Breast epithelium (tissue), 4 donors: ENCODE measurements around the gene GGTA1. TPM values are rescaled to one million over a fixed set of nuclear protein-coding genes. Genes with fewer than 3 reads are reported as not detected.

ENCODE experiments used
- DNase-seq, 2 donors: peaks; one replicate each; pipeline ENCODE4 v3.0.0-alpha.2; 2019; ENCODE audit warnings: low spot score in 2 of 2
- H3K27ac ChIP-seq, 2 donors: fragments of 200-600 bp; sonication (generic) in 1 of 2; one replicate each; pipeline ENCODE4 v1.5.1; 2016 to 2019; ENCODE audit warnings: mild to moderate bottlenecking in 1 of 2
- H3K27me3 ChIP-seq, 2 donors: fragments of 200-600 bp; sonication (generic) in 1 of 2; one replicate each; pipeline versions ENCODE4 v1.5.1 to v1.6.0; 2017 to 2019; ENCODE audit warnings: control low read depth in 1 of 2, mild to moderate bottlenecking in 1 of 2
- H3K36me3 ChIP-seq: fragments of 200-600 bp; one replicate; pipeline ENCODE4 v1.5.1; 2019
- H3K4me1 ChIP-seq, 2 donors: fragments of 200-600 bp; sonication (generic); one replicate each; pipeline ENCODE4 v1.5.1; 2016 to 2019; ENCODE audit warnings: control low read depth in 1 of 2
- H3K4me3 ChIP-seq, 3 donors: fragments of 200-600 bp; sonication (generic); 1 replicate in 2 of 3; 2 replicates in 1 of 3; pipeline ENCODE4 v1.5.1; 2016 to 2019; ENCODE audit warnings: mild to moderate bottlenecking in 3 of 3, moderate library complexity in 2 of 3
- H3K9me3 ChIP-seq, 2 donors: fragments of 200-600 bp; sonication (generic) in 1 of 2; one replicate each; pipeline ENCODE4 v1.5.1; 2016 to 2019; ENCODE audit warnings: control low read depth in 1 of 2
- POLR2A ChIP-seq: fragments of 450-650 bp; IDR thresholded peaks from one replicate; pipeline ENCODE4 v1.6.1; 2016; ENCODE audit warnings: antibody characterized with exemption, mild to moderate bottlenecking, moderate library complexity
- POLR2AphosphoS5 ChIP-seq, 3 donors: sonication (generic); formaldehyde crosslinking; IDR thresholded peaks; one replicate each; pipeline ENCODE4 v1.6.1; 2017; ENCODE audit warnings: antibody characterized with exemption in 3 of 3
- intact Hi-C: fragments of 100-400 bp; cut with DNase I; formaldehyde crosslinking; loops from one replicate; pipeline ENCODE4 v1.15.1; 2023; ENCODE audit warnings: low total_unique reads
- total RNA-seq, 3 donors: library from RNA; depleted of rRNA; stranded (reverse); fragments of >200 nt; gene quantifications; one replicate each; pipeline ENCODE4 v1.1.0, GENCODE V29; 2016
- TF ChIP-seq, protein P1 (sequence below), 3 donors: fragments of 450-650 bp; IDR thresholded peaks; one replicate each; pipeline ENCODE4 v1.5.1; 2016 to 2017; ENCODE audit warnings: antibody characterized with exemption in 3 of 3, mild to moderate bottlenecking in 3 of 3, moderate library complexity in 3 of 3

Gene GGTA1
- total RNA-seq, 3 donors from 2014 or later: 6.2 to 29.6 (median 11.4) TPM

DNA sequence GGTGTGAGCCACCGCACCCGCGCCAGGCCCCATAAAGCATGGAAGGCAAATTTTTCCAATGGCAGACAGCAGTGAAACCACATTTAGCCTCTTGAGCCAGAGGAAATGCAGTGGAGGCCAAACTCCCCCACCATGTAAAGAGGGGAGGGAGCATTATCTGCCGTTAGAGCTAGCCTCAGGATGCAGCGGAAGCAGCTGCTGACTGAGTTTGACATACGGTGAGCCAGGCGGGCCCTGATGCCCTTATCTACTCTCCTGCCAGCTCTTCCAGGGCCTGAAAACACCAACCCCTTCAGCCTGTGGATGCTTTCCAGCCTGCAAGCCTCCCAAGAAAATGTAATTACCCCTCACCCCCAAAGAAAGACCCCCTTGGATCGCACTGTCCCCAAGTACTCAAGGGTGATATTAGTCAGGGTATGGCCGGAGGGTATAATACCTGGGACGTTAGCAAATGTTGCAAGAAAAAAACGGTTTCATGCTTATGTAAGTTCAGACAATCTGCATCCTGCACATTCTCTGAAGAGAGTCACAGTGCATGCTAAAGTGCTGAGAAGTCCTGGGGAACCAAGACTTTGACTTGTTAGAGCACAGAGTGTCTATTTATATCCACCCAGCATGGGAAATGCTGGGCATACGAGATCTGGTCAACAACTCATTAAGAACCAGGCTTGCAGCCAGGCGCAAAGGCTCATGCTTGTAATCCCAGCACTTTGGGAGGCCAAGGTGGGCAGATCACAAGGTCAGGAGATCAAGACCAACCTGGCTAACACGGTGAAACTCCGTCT, 11.3 kb upstream of the GGTA1 start:
- Histone ChIP-seq H3K27ac (no peak overlapping the region), H3K27me3 (no peaks in the 10 kb centered on the region), H3K9me3 (no peaks in the 10 kb centered on the region), H3K4me1 (no peaks in the 10 kb centered on the region), H3K4me3 (no peak overlapping the region), H3K36me3 (no peaks in the 10 kb centered on the region)
- intact Hi-C loops: no loop called here
- TF ChIP-seq, protein P1, sequence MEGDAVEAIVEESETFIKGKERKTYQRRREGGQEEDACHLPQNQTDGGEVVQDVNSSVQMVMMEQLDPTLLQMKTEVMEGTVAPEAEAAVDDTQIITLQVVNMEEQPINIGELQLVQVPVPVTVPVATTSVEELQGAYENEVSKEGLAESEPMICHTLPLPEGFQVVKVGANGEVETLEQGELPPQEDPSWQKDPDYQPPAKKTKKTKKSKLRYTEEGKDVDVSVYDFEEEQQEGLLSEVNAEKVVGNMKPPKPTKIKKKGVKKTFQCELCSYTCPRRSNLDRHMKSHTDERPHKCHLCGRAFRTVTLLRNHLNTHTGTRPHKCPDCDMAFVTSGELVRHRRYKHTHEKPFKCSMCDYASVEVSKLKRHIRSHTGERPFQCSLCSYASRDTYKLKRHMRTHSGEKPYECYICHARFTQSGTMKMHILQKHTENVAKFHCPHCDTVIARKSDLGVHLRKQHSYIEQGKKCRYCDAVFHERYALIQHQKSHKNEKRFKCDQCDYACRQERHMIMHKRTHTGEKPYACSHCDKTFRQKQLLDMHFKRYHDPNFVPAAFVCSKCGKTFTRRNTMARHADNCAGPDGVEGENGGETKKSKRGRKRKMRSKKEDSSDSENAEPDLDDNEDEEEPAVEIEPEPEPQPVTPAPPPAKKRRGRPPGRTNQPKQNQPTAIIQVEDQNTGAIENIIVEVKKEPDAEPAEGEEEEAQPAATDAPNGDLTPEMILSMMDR (IDR thresholded peaks at IDR 0.05): no peak
- no peak for TF ChIP-seq POLR2AphosphoS5 (IDR thresholded peaks at IDR 0.05)
- no peak for TF ChIP-seq POLR2A
- no peak for DNase-seq

DNA sequence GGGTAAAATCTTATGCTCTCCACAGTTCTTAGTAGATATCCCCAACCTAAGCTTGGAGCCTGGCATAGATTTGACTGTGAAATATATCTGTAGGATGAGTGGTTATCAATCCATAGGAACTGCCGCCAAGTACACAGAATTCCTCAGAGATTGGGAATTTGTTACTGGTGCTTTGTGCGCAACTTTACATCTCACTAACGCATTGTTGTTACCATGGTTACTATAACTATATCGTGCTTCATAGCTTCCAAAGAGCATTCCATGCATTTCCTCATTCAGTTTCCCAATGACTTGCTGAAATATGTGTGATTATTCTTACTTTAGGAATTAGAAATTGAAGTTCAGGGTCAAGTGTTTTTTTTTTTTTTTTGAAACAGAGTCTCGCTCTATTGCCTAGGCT, 9.5 kb upstream of the GGTA1 start:
- no peak for TF ChIP-seq POLR2A
- TF ChIP-seq, protein P1 (IDR thresholded peaks at IDR 0.05): no peak
- TF ChIP-seq POLR2AphosphoS5 (IDR thresholded peaks at IDR 0.05): no peak
- H3K4me1 ChIP-seq: no peaks in the 10 kb centered on the region
- no peaks in the 10 kb centered on the region for H3K36me3 ChIP-seq
- no peaks in the 10 kb centered on the region for H3K9me3 ChIP-seq
- H3K27ac ChIP-seq: peak overlapping the region in 1 of 2 donors; percentile 15
- no peaks in the 10 kb centered on the region for H3K27me3 ChIP-seq
- H3K4me3 ChIP-seq: no peak overlapping the region
- DNase-seq: no peak
- intact Hi-C loops: no loop called here

DNA sequence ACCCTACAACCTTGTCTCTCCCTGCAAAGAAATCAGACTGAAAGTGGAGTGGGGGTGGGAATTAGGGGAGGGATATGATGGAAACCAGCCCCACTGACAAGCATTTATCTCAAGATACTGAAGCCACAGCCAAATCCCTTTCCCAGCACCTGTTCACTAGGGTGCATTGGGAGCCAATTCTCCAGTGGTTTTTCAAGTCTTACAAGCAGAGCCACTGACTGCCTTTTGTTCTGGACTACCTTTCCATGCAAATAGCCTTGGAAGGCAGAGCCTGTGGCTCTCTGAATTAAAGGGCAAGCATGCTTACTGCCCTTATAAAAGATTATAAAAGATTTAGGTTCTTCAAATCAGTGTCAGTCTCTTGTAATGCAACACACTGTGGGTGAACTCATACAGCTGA, 8.8 kb upstream of the GGTA1 start:
- TF ChIP-seq, protein P1 (IDR thresholded peaks at IDR 0.05): no peak
- TF ChIP-seq POLR2AphosphoS5 (IDR thresholded peaks at IDR 0.05) (no peak), POLR2A (no peak)
- Histone ChIP-seq H3K4me1 (no peaks in the 10 kb centered on the region), H3K4me3 (no peak overlapping the region), H3K36me3 (no peaks in the 10 kb centered on the region), H3K27me3 (no peaks in the 10 kb centered on the region), H3K9me3 (no peaks in the 10 kb centered on the region), H3K27ac (peak overlapping the region; percentile 10 to 15)
- DNase-seq: peak in 1 of 2 donors; percentile 45
- intact Hi-C loops: no loop called here

DNA sequence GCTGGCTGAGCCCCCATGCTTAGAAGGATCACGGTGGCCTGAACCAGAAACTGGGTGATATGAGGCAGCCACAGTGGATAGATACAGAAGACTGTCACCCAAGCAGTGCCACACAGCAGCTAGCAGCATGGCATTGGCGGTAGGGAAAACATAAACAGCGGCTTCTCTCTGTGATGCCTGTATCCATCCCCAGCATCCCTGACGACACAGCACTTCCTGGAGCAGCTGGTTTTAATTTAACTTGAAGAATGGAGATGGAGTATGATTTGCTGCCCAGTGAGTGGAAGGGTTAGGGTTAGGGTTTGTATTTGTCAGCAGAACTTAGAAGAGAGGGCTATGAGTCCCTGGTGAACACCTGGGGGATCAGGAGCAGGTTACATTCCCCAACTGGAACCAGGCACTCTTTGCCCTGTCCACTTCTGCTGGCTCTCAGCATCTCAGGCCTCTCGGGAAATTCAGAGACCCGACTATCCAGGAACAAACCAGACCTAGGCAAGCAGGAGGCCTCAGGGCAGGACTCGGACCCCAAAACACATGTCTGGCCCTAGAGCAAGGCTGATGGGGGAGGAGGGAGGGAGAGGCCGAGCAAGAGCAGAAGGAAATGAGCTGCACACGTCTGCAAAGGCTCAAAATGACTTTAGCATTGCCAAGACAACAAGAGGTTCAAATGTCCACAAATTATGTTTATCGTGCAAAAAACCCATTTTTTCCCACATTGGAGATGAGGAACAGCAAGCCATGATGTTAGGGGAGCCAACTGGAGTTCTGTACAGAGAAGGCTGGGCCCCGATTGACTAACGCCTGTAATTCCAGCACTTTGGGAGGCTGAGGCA, 6.5 kb upstream of the GGTA1 start:
- H3K27ac ChIP-seq: peak overlapping the region in 1 of 2 donors; percentile 4
- intact Hi-C loops: no loop called here
- no peaks in the 10 kb centered on the region for H3K9me3 ChIP-seq
- H3K27me3 ChIP-seq: no peaks in the 10 kb centered on the region
- TF ChIP-seq POLR2A (no peak), POLR2AphosphoS5 (IDR thresholded peaks at IDR 0.05) (no peak)
- TF ChIP-seq, protein P1 (IDR thresholded peaks at IDR 0.05): no peak
- H3K4me3 ChIP-seq: no peak overlapping the region
- no peak for DNase-seq
- H3K36me3 ChIP-seq: no peaks in the 10 kb centered on the region
- H3K4me1 ChIP-seq: no peaks in the 10 kb centered on the region

DNA sequence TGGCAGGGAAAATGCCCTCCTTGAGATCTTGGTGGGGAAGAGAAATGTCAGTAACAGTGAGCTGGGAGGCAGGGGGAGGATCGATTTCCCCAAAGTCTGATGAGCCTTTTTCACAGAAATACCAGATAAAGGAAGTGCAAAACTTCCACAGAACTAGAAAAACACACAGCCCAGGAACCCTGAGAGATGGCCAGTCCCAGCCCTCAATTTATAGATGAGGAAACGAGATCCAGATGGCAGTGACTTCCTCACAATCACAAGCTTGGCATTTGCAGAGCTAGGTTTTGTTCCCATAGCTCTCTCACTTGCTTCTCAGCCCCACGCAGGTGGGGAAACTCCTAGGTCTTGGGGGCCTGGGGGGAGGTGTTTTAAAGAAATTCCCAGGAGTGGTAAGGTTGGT, 3.8 kb upstream of the GGTA1 start:
- no peaks in the 10 kb centered on the region for H3K36me3 ChIP-seq
- no peaks in the 10 kb centered on the region for H3K27me3 ChIP-seq
- no peaks in the 10 kb centered on the region for H3K9me3 ChIP-seq
- TF ChIP-seq, protein P1 (IDR thresholded peaks at IDR 0.05): no peak
- H3K4me3 ChIP-seq: no peak overlapping the region
- H3K27ac ChIP-seq: no peak overlapping the region
- no peak for DNase-seq
- intact Hi-C loops: no loop called here
- H3K4me1 ChIP-seq: no peaks in the 10 kb centered on the region
